ENCODE measurements around the gene U2AF2. TPM values are rescaled to one million over a fixed set of nuclear protein-coding genes. Genes with fewer than 3 reads are reported as not detected.

Gene U2AF2
- polyA plus RNA-seq, 3 donors = 5.3 to 166 (median 5.4) TPM

- peak within 1 kb of the TSS; percentile 86 to 91 for H3K4me3 Mint-ChIP-seq
- peak within 1 kb of the TSS in 1 of 2 donors; percentile 26 for H3K27ac ChIP-seq (ENCODE audit: low read depth in 1 of 2, low read length in 2 of 2)
- peaks cover 0 to 5% (median 0%) of the 10 kb centered on the region in 7 donors for H3K9me3 Mint-ChIP-seq
- H3K4me3 ChIP-seq (replicated peaks in 1 of 3; ENCODE audit: low read depth in 2 of 3, low read length in 3 of 3) = peak within 1 kb of the TSS; percentile 46 to 83 (median 61)
- peaks cover 11 to 13% of the 10 kb centered on the region in 2 donors for H3K36me3 ChIP-seq (replicated peaks in 1 of 2; ENCODE audit: control insufficient read depth in 1 of 2, insufficient read depth in 2 of 2, low read length in 2 of 2)
- intact Hi-C loops (cut with micrococcal nuclease) = no loop called here
- peaks cover 37 to 46% of the 10 kb centered on the region in 2 donors for H3K4me1 ChIP-seq (ENCODE audit: control insufficient read depth in 1 of 2, insufficient read depth in 2 of 2, low read length in 2 of 2)
- peak within 1 kb of the TSS in 3 of 7 donors; percentile 28 to 73 (median 54) for H3K27ac Mint-ChIP-seq
- no peaks in the 10 kb centered on the region for H3K9me3 ChIP-seq (replicated peaks in 1 of 2; ENCODE audit: control insufficient read depth in 1 of 2, insufficient read depth in 1 of 2, low read length in 2 of 2)
- peaks cover 10 to 32% of the 10 kb centered on the region in 2 donors for H3K36me3 Mint-ChIP-seq
- peaks cover 10% of the 10 kb centered on the region for H4K20me1 ChIP-seq (ENCODE audit: insufficient read depth, low read length)
- H3K4me2 ChIP-seq (replicated peaks; ENCODE audit: extremely low read depth, low read length, poor library complexity, severe bottlenecking) = peak within 1 kb of the TSS; percentile 92
- peak within 1 kb of the TSS; percentile 88 for H2AFZ ChIP-seq (ENCODE audit: insufficient read depth, low read depth, low read length, poor library complexity, severe bottlenecking)
- peaks cover 42% of the 10 kb centered on the region for H3K4me1 Mint-ChIP-seq
- peak within 1 kb of the TSS; percentile 65 for H3K9ac ChIP-seq (ENCODE audit: insufficient read depth, low read length, poor library complexity, severe bottlenecking)
- peak in 2 of 3 donors; percentile 21 to 29 for DNase-seq
- peaks cover 6 to 16% (median 12%) of the 10 kb centered on the region in 3 donors for H3K27me3 Mint-ChIP-seq (ENCODE audit: low read depth in 3 of 3)
- WGBS (ENCODE audit: insufficient coverage) = under 1% methylated on average over 61 of the region's 87 CpGs
- peaks cover 25% of the 10 kb centered on the region for H3K79me2 ChIP-seq (ENCODE audit: insufficient read depth, low read length)
- TF ChIP-seq CTCF (IDR thresholded peaks at IDR 0.05) = no peak
- no peaks in the 10 kb centered on the region for H3K27me3 ChIP-seq (ENCODE audit: control insufficient read depth in 2 of 2, insufficient read depth in 2 of 2, low read length in 2 of 2)
These were observed 6.9 kb upstream of the U2AF2 start, which contains the start of gene CCDC106 for GRCh38 chr19:55647732-55648584. TSS of gene CCDC106 (plus strand) at chr19:55648212. CDS start at chr19:55649047, 835 bp downstream.

- Histone ChIP-seq H3K36me3 (replicated peaks in 1 of 2; ENCODE audit: control insufficient read depth in 1 of 2, insufficient read depth in 2 of 2, low read length in 2 of 2) (peaks cover 11 to 13% of the 10 kb centered on the region in 2 donors), H3K79me2 (ENCODE audit: insufficient read depth, low read length) (peaks cover 18% of the 10 kb centered on the region), H3K9ac (ENCODE audit: insufficient read depth, low read length, poor library complexity, severe bottlenecking) (peak overlapping the region; percentile 65), H3K4me3 (replicated peaks in 1 of 3; ENCODE audit: low read depth in 2 of 3, low read length in 3 of 3) (peak overlapping the region; percentile 46 to 83 (median 61)), H3K4me1 (ENCODE audit: control insufficient read depth in 1 of 2, insufficient read depth in 2 of 2, low read length in 2 of 2) (peaks cover 39 to 46% of the 10 kb centered on the region in 2 donors), H3K9me3 (replicated peaks in 1 of 2; ENCODE audit: control insufficient read depth in 1 of 2, insufficient read depth in 1 of 2, low read length in 2 of 2) (no peaks in the 10 kb centered on the region), H3K4me2 (replicated peaks; ENCODE audit: extremely low read depth, low read length, poor library complexity, severe bottlenecking) (peak overlapping the region; percentile 92), H3K27me3 (ENCODE audit: control insufficient read depth in 2 of 2, insufficient read depth in 2 of 2, low read length in 2 of 2) (no peaks in the 10 kb centered on the region), H2AFZ (ENCODE audit: insufficient read depth, low read depth, low read length, poor library complexity, severe bottlenecking) (peak overlapping the region; percentile 88), H4K20me1 (ENCODE audit: insufficient read depth, low read length) (peaks cover 10% of the 10 kb centered on the region), H3K27ac (ENCODE audit: low read depth in 1 of 2, low read length in 2 of 2) (no peak overlapping the region)
- H3K27ac Mint-ChIP-seq = peak overlapping the region in 1 of 7 donors; percentile 28
- H3K9me3 Mint-ChIP-seq = peaks cover 0 to 2% (median 0%) of the 10 kb centered on the region in 7 donors
- TF ChIP-seq CTCF (IDR thresholded peaks at IDR 0.05) = no peak
- 9% methylated on average over 19 of the region's 25 CpGs for WGBS (ENCODE audit: insufficient coverage)
- intact Hi-C loops (cut with micrococcal nuclease) = no loop called here
- H3K4me1 Mint-ChIP-seq = peaks cover 39% of the 10 kb centered on the region
- H3K4me3 Mint-ChIP-seq = peak overlapping the region; percentile 75 to 88
- peaks cover 9 to 32% of the 10 kb centered on the region in 2 donors for H3K36me3 Mint-ChIP-seq
- peak in 1 of 3 donors; percentile 23 for DNase-seq
- peaks cover 6 to 11% (median 8%) of the 10 kb centered on the region in 3 donors for H3K27me3 Mint-ChIP-seq (ENCODE audit: low read depth in 3 of 3)
These were observed 6.1 kb upstream of the U2AF2 start for GRCh38 chr19:55648585-55649267.

Measured in CD14-positive monocyte (primary cell).